ENCODE data around the gene HOXA11. TPM values are rescaled to one million over a fixed set of nuclear protein-coding genes. Genes with fewer than 3 reads are reported as not detected.

HOXA11 gene
- total and polyA plus RNA-seq, 2 donors, result 9.3 to 39.1 TPM

GRCh38 chr7:27193335-27194001 lies 8.4 kb upstream of the HOXA11 start:
- Histone ChIP-seq H3K4me1 (ENCODE audit: insufficient read depth) (peaks cover 1% of the 10 kb centered on the region), H3K36me3 (ENCODE audit: insufficient read depth) (no peaks in the 10 kb centered on the region), H3K4me3 (ENCODE audit: low read depth, low read length) (peak overlapping the region; percentile 66), H3K27ac (ENCODE audit: low read depth) (peak overlapping the region; percentile 88)
- no peak for DNase-seq (ENCODE audit: extremely low spot score)
- WGBS, result 5% methylated on average over 29 of the region's 29 CpGs

GRCh38 chr7:27192546-27193334 lies 7.7 kb upstream of the HOXA11 start:
- Histone ChIP-seq H3K4me3 (ENCODE audit: low read depth, low read length) (peak overlapping the region; percentile 66), H3K27ac (ENCODE audit: low read depth) (peak overlapping the region; percentile 88), H3K36me3 (ENCODE audit: insufficient read depth) (no peaks in the 10 kb centered on the region), H3K4me1 (ENCODE audit: insufficient read depth) (peaks cover 1% of the 10 kb centered on the region)
- under 1% methylated on average over 78 of the region's 78 CpGs for WGBS
- no peak for DNase-seq (ENCODE audit: extremely low spot score)

- WGBS, result 5% methylated on average over 42 of the region's 42 CpGs
- Histone ChIP-seq H3K36me3 (ENCODE audit: insufficient read depth) (no peaks in the 10 kb centered on the region), H3K4me1 (ENCODE audit: insufficient read depth) (peaks cover 1% of the 10 kb centered on the region), H3K4me3 (ENCODE audit: low read depth, low read length) (peak overlapping the region; percentile 66), H3K27ac (ENCODE audit: low read depth) (peak overlapping the region; percentile 88)
- no peak for DNase-seq (ENCODE audit: extremely low spot score)
Measured at GRCh38 chr7:27191833-27192545, 7.0 kb upstream of the HOXA11 start.

GRCh38 chr7:27191161-27191731 lies 6.2 kb upstream of the HOXA11 start:
- no peak for DNase-seq (ENCODE audit: extremely low spot score)
- Histone ChIP-seq H3K27ac (ENCODE audit: low read depth) (peak overlapping the region; percentile 88), H3K4me1 (ENCODE audit: insufficient read depth) (peaks cover 1% of the 10 kb centered on the region), H3K4me3 (ENCODE audit: low read depth, low read length) (peak overlapping the region; percentile 66), H3K36me3 (ENCODE audit: insufficient read depth) (no peaks in the 10 kb centered on the region)
- 32% methylated on average over 15 of the region's 15 CpGs for WGBS

GRCh38 chr7:27189997-27190748 lies 5.1 kb upstream of the HOXA11 start:
- H3K4me1 ChIP-seq (ENCODE audit: insufficient read depth), result peaks cover 1% of the 10 kb centered on the region
- H3K27ac ChIP-seq (ENCODE audit: low read depth), result peak overlapping the region; percentile 95
- 38% methylated on average over 7 of the region's 7 CpGs for WGBS
- no peak for DNase-seq (ENCODE audit: extremely low spot score)
- H3K36me3 ChIP-seq (ENCODE audit: insufficient read depth), result no peaks in the 10 kb centered on the region
- H3K4me3 ChIP-seq (ENCODE audit: low read depth, low read length), result peak overlapping the region; percentile 6

GRCh38 chr7:27189295-27189996 lies 4.4 kb upstream of the HOXA11 start:
- DNase-seq (ENCODE audit: extremely low spot score), result no peak
- Histone ChIP-seq H3K4me1 (ENCODE audit: insufficient read depth) (peaks cover 1% of the 10 kb centered on the region), H3K36me3 (ENCODE audit: insufficient read depth) (no peaks in the 10 kb centered on the region), H3K4me3 (ENCODE audit: low read depth, low read length) (peak overlapping the region; percentile 54), H3K27ac (ENCODE audit: low read depth) (peak overlapping the region; percentile 95)
- WGBS, result 8% methylated on average over 22 of the region's 22 CpGs

GRCh38 chr7:27188386-27189294 lies 3.6 kb upstream of the HOXA11 start:
- no peak for DNase-seq (ENCODE audit: extremely low spot score)
- WGBS, result 3% methylated on average over 49 of the region's 49 CpGs
- H3K36me3 ChIP-seq (ENCODE audit: insufficient read depth), result no peaks in the 10 kb centered on the region
- H3K4me1 ChIP-seq (ENCODE audit: insufficient read depth), result peaks cover 1% of the 10 kb centered on the region
- H3K27ac ChIP-seq (ENCODE audit: low read depth), result peak overlapping the region; percentile 95
- H3K4me3 ChIP-seq (ENCODE audit: low read depth, low read length), result peak overlapping the region; percentile 54

GRCh38 chr7:27187475-27188385 lies 2.7 kb upstream of the HOXA11 start:
- Histone ChIP-seq H3K27ac (ENCODE audit: low read depth) (peak overlapping the region; percentile 95), H3K36me3 (ENCODE audit: insufficient read depth) (no peaks in the 10 kb centered on the region), H3K4me1 (ENCODE audit: insufficient read depth) (peaks cover 1% of the 10 kb centered on the region), H3K4me3 (ENCODE audit: low read depth, low read length) (peak overlapping the region; percentile 54)
- no peak for DNase-seq (ENCODE audit: extremely low spot score)
- 5% methylated on average over 46 of the region's 46 CpGs for WGBS

GRCh38 chr7:27186668-27187474 lies 1.8 kb upstream of the HOXA11 start:
- WGBS, result 19% methylated on average over 4 of the region's 4 CpGs
- no peak for DNase-seq (ENCODE audit: extremely low spot score)
- Histone ChIP-seq H3K27ac (ENCODE audit: low read depth) (peak overlapping the region; percentile 97), H3K36me3 (ENCODE audit: insufficient read depth) (no peaks in the 10 kb centered on the region), H3K4me1 (ENCODE audit: insufficient read depth) (peaks cover 1% of the 10 kb centered on the region), H3K4me3 (ENCODE audit: low read depth, low read length) (peak overlapping the region; percentile 57)

GRCh38 chr7:27185854-27186667 lies 1.0 kb upstream of the HOXA11 start:
- Histone ChIP-seq H3K36me3 (ENCODE audit: insufficient read depth) (no peaks in the 10 kb centered on the region), H3K4me1 (ENCODE audit: insufficient read depth) (peaks cover 1% of the 10 kb centered on the region), H3K4me3 (ENCODE audit: low read depth, low read length) (peak overlapping the region; percentile 57), H3K27ac (ENCODE audit: low read depth) (peak overlapping the region; percentile 97)
- WGBS, result 6% methylated on average over 24 of the region's 24 CpGs
- DNase-seq (ENCODE audit: extremely low spot score), result no peak

Data from urinary bladder (tissue), 4 donors.